WTC11 (cell line): Measurements from ENCODE around the gene CADM1.

ENCODE experiments used
- CREB1 ChIP-seq: sonication (generic); formaldehyde crosslinking; IDR thresholded peaks from 2 replicates; pipeline ENCODE4 v1.8.0; 2023; ENCODE audit warnings: mild to moderate bottlenecking, missing genetic modification reagents
- CTCF ChIP-seq: fragments of 200-600 bp; IDR thresholded peaks from 2 replicates; pipeline ENCODE4 v1.8.0; 2022; ENCODE audit warnings: antibody characterized with exemption
- FOXP1 ChIP-seq: sonication (generic); formaldehyde crosslinking; IDR thresholded peaks from 2 replicates; pipeline ENCODE4 v1.8.0; 2022; ENCODE audit warnings: missing genetic modification reagents, mild to moderate bottlenecking, moderate library complexity, borderline replicate concordance
- USF2 ChIP-seq: sonication (generic); formaldehyde crosslinking; IDR thresholded peaks from 2 replicates; pipeline ENCODE4 v1.8.1; 2023; ENCODE audit warnings: mild to moderate bottlenecking, missing genetic modification reagents, moderate library complexity
- ZBTB21 ChIP-seq: sonication (generic); formaldehyde crosslinking; IDR thresholded peaks from 2 replicates; pipeline ENCODE4 v1.8.1; 2023; ENCODE audit warnings: mild to moderate bottlenecking, missing genetic modification reagents, borderline replicate concordance

- TF ChIP-seq CTCF = no peak
- no peak for TF ChIP-seq USF2 (CRISPR knock-in tag)
- no peak for TF ChIP-seq ZBTB21
- TF ChIP-seq CREB1 = no peak
- TF ChIP-seq FOXP1 (CRISPR knock-in tag) = no peak
Measured at GRCh38 chr11:115257270-115257669, 246.9 kb downstream of the CADM1 start.
